WI38 (cell line): Measurements from ENCODE around the gene PCDHA7.
"Not testable (repeated sequence)": the region's sequence is repeated elsewhere in the genome, so short reads cannot be mapped to it uniquely, and the experiment has no call there.

Experiments
- H3K4me3 ChIP-seq: 2 replicates; pipeline ENCODE4 v1.5.1; 2011; ENCODE audit warnings: low read depth, mild to moderate bottlenecking, control low read depth, low read length
- TF ChIP-seq, protein P1 (sequence below): IDR thresholded peaks from 2 replicates; pipeline ENCODE4 v1.5.1; 2012; ENCODE audit warnings: low read depth, mild to moderate bottlenecking, control low read depth, low read length

PCDHA7 gene

DNA sequence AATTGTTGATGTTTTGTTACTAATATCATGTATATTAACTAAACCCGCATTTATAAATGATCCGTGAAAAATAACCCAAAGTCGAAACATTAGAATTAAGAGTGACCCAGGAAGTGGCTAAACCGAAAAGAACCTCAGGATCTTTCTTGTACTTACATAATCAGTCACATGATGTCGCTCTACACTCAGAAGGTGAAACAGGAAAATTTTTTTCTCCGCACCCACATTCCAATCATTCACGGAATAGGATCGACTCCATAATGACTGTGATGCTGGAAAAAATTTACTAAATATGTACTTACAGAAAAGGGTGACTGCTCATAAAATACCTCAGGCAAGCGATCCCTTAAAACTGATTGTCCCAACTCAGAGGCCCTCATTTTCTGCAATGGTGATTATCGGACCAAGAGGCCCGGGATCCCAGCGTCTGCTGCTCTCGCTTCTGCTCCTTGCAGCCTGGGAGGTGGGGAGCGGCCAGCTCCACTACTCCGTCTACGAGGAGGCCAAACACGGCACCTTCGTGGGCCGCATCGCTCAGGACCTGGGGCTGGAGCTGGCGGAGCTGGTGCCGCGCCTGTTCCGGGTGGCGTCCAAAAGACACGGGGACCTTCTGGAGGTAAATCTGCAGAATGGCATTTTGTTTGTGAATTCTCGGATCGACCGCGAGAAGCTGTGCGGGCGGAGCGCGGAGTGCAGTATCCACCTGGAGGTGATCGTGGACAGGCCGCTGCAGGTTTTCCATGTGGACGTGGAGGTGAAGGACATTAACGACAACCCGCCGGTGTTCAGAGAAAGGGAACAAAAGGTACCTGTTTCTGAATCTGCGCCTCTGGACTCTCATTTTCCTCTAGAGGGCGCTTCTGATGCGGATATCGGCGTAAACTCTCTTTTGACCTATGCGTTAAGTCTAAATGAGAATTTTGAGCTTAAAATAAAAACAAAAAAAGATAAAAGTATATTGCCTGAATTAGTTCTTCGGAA lies 41.3 kb downstream of the PCDHA7 start, which contains the start of gene PCDHA12:
Gene PCDHA12 (plus strand): TSS at position 224 of the 981 bp plus-strand sequence. CDS start 165 bp downstream, at position 389.
- no peak within 1 kb of the TSS for H3K4me3 ChIP-seq

GRCh38 chr5:140876541-140877261 lies 42.6 kb downstream of the PCDHA7 start:
- H3K4me3 ChIP-seq, result not testable (repeated sequence)

More for the DNA sequence above, 41.3 kb downstream of the PCDHA7 start, which contains the start of gene PCDHA12:
- TF ChIP-seq, protein P1, sequence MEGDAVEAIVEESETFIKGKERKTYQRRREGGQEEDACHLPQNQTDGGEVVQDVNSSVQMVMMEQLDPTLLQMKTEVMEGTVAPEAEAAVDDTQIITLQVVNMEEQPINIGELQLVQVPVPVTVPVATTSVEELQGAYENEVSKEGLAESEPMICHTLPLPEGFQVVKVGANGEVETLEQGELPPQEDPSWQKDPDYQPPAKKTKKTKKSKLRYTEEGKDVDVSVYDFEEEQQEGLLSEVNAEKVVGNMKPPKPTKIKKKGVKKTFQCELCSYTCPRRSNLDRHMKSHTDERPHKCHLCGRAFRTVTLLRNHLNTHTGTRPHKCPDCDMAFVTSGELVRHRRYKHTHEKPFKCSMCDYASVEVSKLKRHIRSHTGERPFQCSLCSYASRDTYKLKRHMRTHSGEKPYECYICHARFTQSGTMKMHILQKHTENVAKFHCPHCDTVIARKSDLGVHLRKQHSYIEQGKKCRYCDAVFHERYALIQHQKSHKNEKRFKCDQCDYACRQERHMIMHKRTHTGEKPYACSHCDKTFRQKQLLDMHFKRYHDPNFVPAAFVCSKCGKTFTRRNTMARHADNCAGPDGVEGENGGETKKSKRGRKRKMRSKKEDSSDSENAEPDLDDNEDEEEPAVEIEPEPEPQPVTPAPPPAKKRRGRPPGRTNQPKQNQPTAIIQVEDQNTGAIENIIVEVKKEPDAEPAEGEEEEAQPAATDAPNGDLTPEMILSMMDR, result no peak

DNA sequence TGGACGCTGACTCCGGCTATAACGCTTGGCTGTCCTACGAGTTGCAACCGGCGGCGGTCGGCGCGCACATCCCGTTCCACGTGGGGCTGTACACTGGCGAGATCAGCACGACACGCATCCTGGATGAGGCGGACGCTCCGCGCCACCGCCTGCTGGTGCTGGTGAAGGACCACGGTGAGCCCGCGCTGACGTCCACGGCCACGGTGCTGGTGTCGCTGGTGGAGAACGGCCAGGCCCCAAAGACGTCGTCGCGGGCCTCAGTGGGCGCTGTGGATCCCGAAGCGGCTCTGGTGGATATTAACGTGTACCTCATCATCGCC lies 43.2 kb downstream of the PCDHA7 start:
- H3K4me3 ChIP-seq, result no peak overlapping the region
- TF ChIP-seq, protein P1, result no peak

- TF ChIP-seq, protein P1, result no peak
- H3K4me3 ChIP-seq, result no peak within 1 kb of the TSS
Observed at GRCh38 chr5:140881889-140882590, 48.0 kb downstream of the PCDHA7 start, which contains the start of gene PCDHA13. TSS of gene PCDHA13 (plus strand) at chr5:140882124. CDS start at chr5:140882269, 145 bp downstream.

DNA sequence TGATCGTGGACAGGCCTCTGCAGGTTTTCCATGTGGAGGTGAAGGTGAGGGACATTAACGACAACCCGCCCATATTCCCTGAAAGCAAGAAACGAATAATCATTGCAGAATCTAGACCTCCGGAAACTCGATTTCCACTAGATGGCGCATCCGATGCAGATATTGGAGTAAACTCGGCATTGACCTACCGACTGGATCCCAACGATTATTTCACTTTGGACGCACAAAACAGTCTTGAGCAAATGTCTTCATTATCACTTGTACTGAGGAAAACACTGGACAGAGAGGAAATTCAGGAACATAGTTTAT lies 48.5 kb downstream of the PCDHA7 start:
- no peak overlapping the region for H3K4me3 ChIP-seq
- TF ChIP-seq, protein P1, result no peak

- H3K4me3 ChIP-seq, result no peak overlapping the region
- TF ChIP-seq, protein P1, result no peak
Observed at GRCh38 chr5:140883373-140883772, 49.3 kb downstream of the PCDHA7 start.

DNA sequence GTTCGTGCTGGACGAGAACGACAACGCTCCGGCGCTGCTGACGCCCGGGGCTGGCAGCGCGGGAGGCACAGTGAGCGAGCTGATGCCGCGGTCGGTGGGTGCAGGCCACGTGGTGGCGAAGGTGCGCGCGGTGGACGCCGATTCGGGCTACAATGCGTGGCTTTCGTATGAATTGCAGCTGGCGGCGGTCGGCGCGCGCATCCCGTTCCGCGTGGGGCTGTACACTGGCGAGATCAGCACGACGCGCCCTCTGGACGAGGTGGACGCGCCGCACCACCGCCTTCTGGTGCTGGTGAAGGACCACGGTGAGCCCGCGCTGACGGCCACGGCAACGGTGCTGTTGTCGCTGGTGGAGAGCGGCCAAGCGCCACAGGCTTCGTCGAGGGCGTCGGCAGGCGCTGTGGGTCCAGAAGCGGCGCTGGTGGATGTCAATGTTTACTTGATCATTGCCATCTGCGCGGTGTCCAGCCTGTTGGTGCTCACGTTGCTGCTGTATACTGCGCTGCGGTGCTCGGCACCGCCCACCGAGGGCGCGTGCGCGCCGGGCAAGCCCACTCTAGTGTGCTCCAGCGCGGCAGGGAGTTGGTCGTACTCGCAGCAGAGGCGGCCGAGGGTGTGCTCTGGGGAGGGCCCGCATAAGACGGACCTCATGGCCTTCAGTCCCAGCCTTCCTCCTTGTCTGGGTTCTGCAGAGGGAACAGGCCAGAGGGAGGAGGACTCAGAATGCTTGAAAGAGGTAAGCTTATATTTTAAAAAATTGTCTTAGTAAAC lies 50.0 kb downstream of the PCDHA7 start:
- TF ChIP-seq, protein P1, result no peak
- no peak overlapping the region for H3K4me3 ChIP-seq
